Astrocyte (in vitro differentiated cells and primary cell): ENCODE measurements around the gene CYP19A1. TPM values are rescaled to one million over a fixed set of nuclear protein-coding genes. Genes with fewer than 3 reads are reported as not detected.

Experiments
- DNase-seq: peaks from one replicate; pipeline ENCODE4 v3.0.0-alpha.2; 2010; ENCODE audit warnings: low read depth
- FAIRE-seq: peaks from 2 replicates; lab custom pipeline; 2011; peaks lifted over from hg19 to GRCh38; lab: Jason Lieb, UNC
- H2AFZ ChIP-seq: 2 replicates; pipeline ENCODE4 v1.6.0; 2012; ENCODE audit warnings: low read depth, low read length, inconsistent platforms
- H3K27ac ChIP-seq: 2 replicates; pipeline ENCODE4 v1.5.1; 2011; ENCODE audit warnings: low read depth, low read length, inconsistent platforms
- H3K27me3 ChIP-seq: 2 replicates; pipeline ENCODE4 v1.6.0; 2011; ENCODE audit warnings: low read length, inconsistent platforms; ENCODE audit not compliant: insufficient read depth
- H3K36me3 ChIP-seq: 2 replicates; pipeline ENCODE4 v1.5.1; 2011; ENCODE audit warnings: low read length, inconsistent platforms; ENCODE audit not compliant: insufficient read depth
- H3K4me1 ChIP-seq: 2 replicates; pipeline ENCODE4 v1.5.1; 2011; ENCODE audit warnings: low read length, inconsistent platforms; ENCODE audit not compliant: insufficient read depth
- H3K4me2 ChIP-seq: 2 replicates; pipeline ENCODE4 v1.6.0; 2012; ENCODE audit warnings: low read length, inconsistent platforms
- H3K4me3 ChIP-seq: 2 replicates; pipeline ENCODE4 v1.5.1; 2011; ENCODE audit warnings: low read depth, mild to moderate bottlenecking, low read length, inconsistent platforms; ENCODE audit not compliant: insufficient read depth
- H3K79me2 ChIP-seq: 2 replicates; pipeline ENCODE4 v1.6.0; 2012; ENCODE audit warnings: mild to moderate bottlenecking, low read length, inconsistent platforms; ENCODE audit not compliant: insufficient read depth
- H3K9ac ChIP-seq: 2 replicates; pipeline ENCODE4 v1.6.0; 2012; ENCODE audit warnings: mild to moderate bottlenecking, low read length, inconsistent platforms
- H3K9me3 ChIP-seq: 2 replicates; pipeline ENCODE4 v1.5.1; 2012; ENCODE audit warnings: low read depth, mild to moderate bottlenecking, low read length, inconsistent platforms; ENCODE audit not compliant: insufficient read depth
- H4K20me1 ChIP-seq: 2 replicates; pipeline ENCODE4 v1.6.0; 2012; ENCODE audit warnings: low read length, inconsistent platforms; ENCODE audit not compliant: insufficient read depth
- H3K27ac Mint-ChIP-seq: one replicate; pipeline ENCODE4 v1.8.0; 2021; ENCODE audit warnings: mild to moderate bottlenecking, mixed read lengths; ENCODE audit not compliant: unreplicated experiment
- H3K27me3 Mint-ChIP-seq: one replicate; pipeline ENCODE4 v1.8.0; 2021; ENCODE audit warnings: low read depth, mixed read lengths; ENCODE audit not compliant: unreplicated experiment
- H3K36me3 Mint-ChIP-seq: one replicate; pipeline ENCODE4 v1.8.0; 2021; ENCODE audit warnings: low read depth, mixed read lengths; ENCODE audit not compliant: unreplicated experiment
- H3K4me1 Mint-ChIP-seq: one replicate; pipeline ENCODE4 v1.8.0; 2021; ENCODE audit warnings: low read depth, mixed read lengths; ENCODE audit not compliant: unreplicated experiment
- H3K4me3 Mint-ChIP-seq: one replicate; pipeline ENCODE4 v1.8.0; 2021; ENCODE audit warnings: mild to moderate bottlenecking, moderate library complexity, mixed read lengths; ENCODE audit not compliant: unreplicated experiment
- H3K9me3 Mint-ChIP-seq: one replicate; pipeline ENCODE4 v1.8.0; 2021; ENCODE audit warnings: mild to moderate bottlenecking, mixed read lengths; ENCODE audit not compliant: unreplicated experiment
- CTCF ChIP-seq: IDR thresholded peaks from 2 replicates; pipeline ENCODE4 v1.5.1; 2011; ENCODE audit warnings: low read depth, mild to moderate bottlenecking, inconsistent platforms, low read length, moderate library complexity; ENCODE audit not compliant: insufficient read depth
- EZH2 ChIP-seq: IDR thresholded peaks from 2 replicates; pipeline ENCODE4 v1.6.1; 2012; ENCODE audit warnings: mild to moderate bottlenecking, low read length, inconsistent platforms; ENCODE audit not compliant: insufficient read depth
- total RNA-seq: library from RNA; stranded (reverse); gene quantifications from 2 replicates; pipeline ENCODE4 v1.2.1, GENCODE V29; 2021

The CYP19A1 gene
- total RNA-seq, 1 donor from 2014 or later, result 0.75 TPM

- Mint-ChIP-seq H3K27me3 (peaks cover 4% of the 10 kb centered on the region), H3K27ac (no peak overlapping the region)
- no peak for FAIRE-seq
Observed at GRCh38 chr15:51368307-51368706, 29.9 kb upstream of the CYP19A1 start.

GRCh38 chr15:51367322-51367976 is 29.1 kb upstream of the CYP19A1 start:
- FAIRE-seq (no peak), DNase-seq (peak; percentile 20)
- Histone ChIP-seq H3K27me3 (peaks cover 17% of the 10 kb centered on the region), H3K4me2 (no peak overlapping the region), H3K79me2 (no peaks in the 10 kb centered on the region), H4K20me1 (no peaks in the 10 kb centered on the region), H3K4me1 (peaks cover 18% of the 10 kb centered on the region), H2AFZ (no peak overlapping the region), H3K9me3 (no peaks in the 10 kb centered on the region), H3K9ac (no peak overlapping the region), H3K36me3 (no peaks in the 10 kb centered on the region), H3K4me3 (no peak overlapping the region), H3K27ac (no peak overlapping the region)
- H3K36me3 Mint-ChIP-seq, result no peaks in the 10 kb centered on the region
- H3K4me3 Mint-ChIP-seq, result no peak overlapping the region
- peaks cover 2% of the 10 kb centered on the region for H3K4me1 Mint-ChIP-seq
- no peak overlapping the region for H3K27ac Mint-ChIP-seq
- TF ChIP-seq EZH2 (no peak), CTCF (no peak)
- H3K9me3 Mint-ChIP-seq, result no peaks in the 10 kb centered on the region
- peaks cover 4% of the 10 kb centered on the region for H3K27me3 Mint-ChIP-seq

More at GRCh38 chr15:51368307-51368706, 29.9 kb upstream of the CYP19A1 start:
- TF ChIP-seq CTCF (no peak), EZH2 (no peak)
- H3K4me1 ChIP-seq, result peaks cover 18% of the 10 kb centered on the region
- no peak overlapping the region for H2AFZ ChIP-seq
- H4K20me1 ChIP-seq, result no peaks in the 10 kb centered on the region
- H3K4me1 Mint-ChIP-seq, result peaks cover 2% of the 10 kb centered on the region
- no peak overlapping the region for H3K4me3 ChIP-seq
- H3K36me3 Mint-ChIP-seq, result no peaks in the 10 kb centered on the region
- no peak for DNase-seq
- H3K4me3 Mint-ChIP-seq, result no peak overlapping the region
- no peaks in the 10 kb centered on the region for H3K79me2 ChIP-seq
- H3K9me3 ChIP-seq, result no peaks in the 10 kb centered on the region
- no peak overlapping the region for H3K9ac ChIP-seq
- peaks cover 9% of the 10 kb centered on the region for H3K27me3 ChIP-seq
- no peak overlapping the region for H3K27ac ChIP-seq
- peak overlapping the region; percentile 49 for H3K4me2 ChIP-seq
- no peaks in the 10 kb centered on the region for H3K36me3 ChIP-seq
- H3K9me3 Mint-ChIP-seq, result no peaks in the 10 kb centered on the region

- FAIRE-seq, result no peak
- peak; percentile 70 for DNase-seq
- Mint-ChIP-seq H3K4me1 (peaks cover 2% of the 10 kb centered on the region), H3K27ac (no peak overlapping the region), H3K36me3 (no peaks in the 10 kb centered on the region), H3K27me3 (no peaks in the 10 kb centered on the region), H3K4me3 (no peak overlapping the region), H3K9me3 (no peaks in the 10 kb centered on the region)
- peaks cover 19% of the 10 kb centered on the region for H3K27me3 ChIP-seq
- TF ChIP-seq EZH2 (no peak), CTCF (no peak)
- peaks cover 18% of the 10 kb centered on the region for H3K4me1 ChIP-seq
- H3K4me3 ChIP-seq, result no peak overlapping the region
- H3K9ac ChIP-seq, result no peak overlapping the region
- no peaks in the 10 kb centered on the region for H3K36me3 ChIP-seq
- H4K20me1 ChIP-seq, result no peaks in the 10 kb centered on the region
- no peaks in the 10 kb centered on the region for H3K79me2 ChIP-seq
- no peak overlapping the region for H3K4me2 ChIP-seq
- no peak overlapping the region for H2AFZ ChIP-seq
- no peaks in the 10 kb centered on the region for H3K9me3 ChIP-seq
- H3K27ac ChIP-seq, result no peak overlapping the region
Observed at GRCh38 chr15:51366920-51367319, 28.5 kb upstream of the CYP19A1 start.
